HUES64 (cell line): ENCODE measurements around the gene SCGB3A1. TPM values are rescaled to one million over a fixed set of nuclear protein-coding genes. Genes with fewer than 3 reads are reported as not detected.

Source experiments
- H3K27ac ChIP-seq: 2 replicates; pipeline ENCODE4 v1.7.0; 2013; ENCODE audit warnings: low read depth, low read length, inconsistent platforms
- H3K27me3 ChIP-seq: 2 replicates; pipeline ENCODE4 v1.6.1; 2013; ENCODE audit warnings: mild to moderate bottlenecking, low read length; ENCODE audit not compliant: insufficient read depth
- H3K36me3 ChIP-seq: 2 replicates; pipeline ENCODE4 v1.6.1; 2013; ENCODE audit warnings: mild to moderate bottlenecking, low read length; ENCODE audit not compliant: insufficient read depth
- H3K4me1 ChIP-seq: 2 replicates; pipeline ENCODE4 v1.6.1; 2013; ENCODE audit warnings: mild to moderate bottlenecking, low read length, moderate library complexity; ENCODE audit not compliant: insufficient read depth
- H3K4me3 ChIP-seq: 2 replicates; pipeline ENCODE4 v1.5.1; 2013; ENCODE audit warnings: mild to moderate bottlenecking, low read length, moderate library complexity
- H3K9ac ChIP-seq: 2 replicates; pipeline ENCODE4 v1.6.1; 2013; ENCODE audit warnings: mild to moderate bottlenecking, low read depth, low read length
- H3K9me3 ChIP-seq: 2 replicates; pipeline ENCODE4 v1.6.1; 2013; ENCODE audit warnings: low read depth, low read length; ENCODE audit not compliant: insufficient read depth
- WGBS: fragments of 150-250, 120-280 bp; methylation state at CpG from one replicate; pipeline ENCODE4 v1.1.7; 2013; ENCODE audit warnings: missing lambda C conversion rate; 5-methylcytosine and 5-hydroxymethylcytosine counted together
- polyA plus RNA-seq, 2 experiments: library from polyadenylated mRNA; stranded (reverse); fragments of 50-300 nt; gene quantifications; one replicate each; pipeline ENCODE4 v1.2.3, GENCODE V29; 2013

SCGB3A1 gene
- not detected for polyA plus RNA-seq (2013, experiment 1 of 2)
- not detected for polyA plus RNA-seq (2013, experiment 2 of 2)

DNA sequence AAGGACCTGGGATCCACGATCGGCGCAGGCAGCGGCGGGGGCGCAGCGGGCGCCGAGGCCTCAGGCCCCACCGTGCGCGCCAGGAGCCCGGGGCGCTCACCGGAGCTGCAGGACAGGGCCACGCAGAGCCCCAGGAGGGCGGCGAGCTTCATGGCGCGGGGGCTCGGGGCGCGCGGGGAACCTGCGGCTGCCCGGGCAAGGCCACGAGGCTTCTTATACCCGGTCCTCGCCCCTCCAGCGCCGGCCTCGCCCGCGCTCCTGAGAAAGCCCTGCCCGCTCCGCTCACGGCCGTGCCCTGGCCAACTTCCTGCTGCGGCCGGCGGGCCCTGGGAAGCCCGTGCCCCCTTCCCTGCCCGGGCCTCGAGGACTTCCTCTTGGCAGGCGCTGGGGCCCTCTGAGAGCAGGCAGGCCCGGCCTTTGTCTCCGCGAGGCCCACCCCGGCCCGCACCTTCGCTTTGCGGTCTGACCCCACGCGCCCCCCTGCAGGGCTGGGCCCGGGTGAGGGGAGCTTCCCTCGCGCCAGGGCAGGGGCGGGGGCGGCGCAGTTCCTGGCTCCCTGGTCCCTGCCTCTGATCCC is at the start of gene SCGB3A1:
Gene SCGB3A1, minus strand, starts transcription at position 189 of the 577 bp plus-strand sequence. Its CDS starts 37 bp downstream, at position 152.
- peaks cover 66% of the 10 kb centered on the region for H3K27me3 ChIP-seq
- H3K27ac ChIP-seq = no peak within 1 kb of the TSS
- H3K36me3 ChIP-seq = no peaks in the 10 kb centered on the region
- peak within 1 kb of the TSS; percentile 47; the same call in 1 of the 2 replicates for H3K9ac ChIP-seq
- H3K4me1 ChIP-seq = no peaks in the 10 kb centered on the region
- peak within 1 kb of the TSS; percentile 51 for H3K4me3 ChIP-seq
- WGBS = 6% methylated on average over 60 of the region's 60 CpGs
- H3K9me3 ChIP-seq = no peaks in the 10 kb centered on the region

- Histone ChIP-seq H3K9ac (no peak overlapping the region), H3K27me3 (no peaks in the 10 kb centered on the region; the same call in 1 of the 2 replicates), H3K4me1 (no peaks in the 10 kb centered on the region), H3K9me3 (no peaks in the 10 kb centered on the region), H3K36me3 (no peaks in the 10 kb centered on the region), H3K4me3 (no peak overlapping the region), H3K27ac (no peak overlapping the region)
- 89% methylated on average over 6 of the region's 6 CpGs for WGBS
Observed at GRCh38 chr5:180640611-180640860, 49.2 kb upstream of the SCGB3A1 start.

- no peak overlapping the region for H3K27ac ChIP-seq
- no peak overlapping the region for H3K4me3 ChIP-seq
- H3K9me3 ChIP-seq = no peaks in the 10 kb centered on the region
- no peak overlapping the region for H3K9ac ChIP-seq
- H3K36me3 ChIP-seq = no peaks in the 10 kb centered on the region
- 88% methylated on average over 27 of the region's 27 CpGs for WGBS
- H3K4me1 ChIP-seq = no peaks in the 10 kb centered on the region
- no peaks in the 10 kb centered on the region; the same call in 1 of the 2 replicates for H3K27me3 ChIP-seq
Observed at GRCh38 chr5:180639741-180640610, 48.7 kb upstream of the SCGB3A1 start.

DNA sequence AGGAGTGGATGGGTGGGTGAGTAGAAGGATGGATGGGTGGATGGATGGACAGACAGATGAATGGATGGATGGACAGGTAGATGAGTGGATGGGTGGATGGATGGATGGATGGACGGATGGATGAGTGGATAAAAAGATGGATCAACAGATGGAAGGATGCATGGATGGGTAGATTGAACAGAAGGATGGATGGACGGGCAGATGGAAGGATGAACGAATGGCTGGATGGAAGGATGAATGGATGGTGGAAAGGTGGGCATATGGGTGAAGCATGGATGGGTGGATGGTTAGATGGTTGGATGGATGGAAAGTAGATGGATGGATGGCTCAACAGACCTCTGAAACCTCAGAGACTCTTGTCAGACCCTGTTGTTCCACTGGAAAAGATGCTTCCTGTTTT is 48.0 kb upstream of the SCGB3A1 start:
- H3K27ac ChIP-seq = no peak overlapping the region
- no peak overlapping the region for H3K9ac ChIP-seq
- H3K9me3 ChIP-seq = no peaks in the 10 kb centered on the region
- H3K27me3 ChIP-seq = no peaks in the 10 kb centered on the region
- no peaks in the 10 kb centered on the region for H3K36me3 ChIP-seq
- no peaks in the 10 kb centered on the region for H3K4me1 ChIP-seq
- WGBS = 63% methylated on average over 3 of the region's 3 CpGs
- no peak overlapping the region for H3K4me3 ChIP-seq

GRCh38 chr5:180637962-180638680 is 46.8 kb upstream of the SCGB3A1 start:
- Histone ChIP-seq H3K9ac (no peak overlapping the region), H3K27me3 (no peaks in the 10 kb centered on the region), H3K36me3 (no peaks in the 10 kb centered on the region), H3K9me3 (no peaks in the 10 kb centered on the region), H3K4me1 (no peaks in the 10 kb centered on the region), H3K4me3 (no peak overlapping the region), H3K27ac (no peak overlapping the region)
- WGBS = 86% methylated on average over 20 of the region's 20 CpGs

DNA sequence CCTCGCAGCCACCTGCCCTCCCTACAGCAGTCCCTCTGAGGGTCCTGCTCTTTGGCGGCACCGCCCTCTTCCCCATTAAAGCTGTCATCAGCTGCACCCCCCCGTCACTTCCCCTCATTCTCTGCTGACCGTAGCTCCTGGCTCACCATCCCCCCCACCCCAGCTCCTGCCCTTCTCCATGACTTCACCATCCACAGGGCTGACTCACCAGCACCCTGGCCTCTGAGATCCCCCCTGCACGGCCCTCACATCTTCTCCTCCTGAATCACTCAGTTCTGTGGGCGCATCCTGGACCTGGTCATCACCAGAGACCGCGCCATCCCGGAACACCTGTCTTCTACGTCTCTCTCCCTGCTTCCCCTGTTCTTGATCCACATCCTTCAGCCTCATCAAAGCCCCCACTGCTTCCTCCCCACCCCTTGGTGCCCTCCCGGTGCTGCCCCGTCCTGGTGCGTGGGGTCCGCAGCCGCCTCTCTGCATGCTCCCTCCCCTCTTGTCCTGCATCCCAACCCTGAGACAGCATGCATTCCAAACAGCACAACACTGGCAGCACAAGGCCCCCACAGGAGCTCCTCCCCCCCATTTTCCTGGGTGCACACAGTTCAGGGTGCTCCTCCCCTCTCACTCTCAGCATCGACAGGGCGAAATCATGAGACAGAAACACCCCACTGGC is 45.2 kb upstream of the SCGB3A1 start:
- no peaks in the 10 kb centered on the region for H3K27me3 ChIP-seq
- no peaks in the 10 kb centered on the region for H3K36me3 ChIP-seq
- no peak overlapping the region for H3K27ac ChIP-seq
- no peak overlapping the region for H3K9ac ChIP-seq
- 79% methylated on average over 18 of the region's 18 CpGs for WGBS
- H3K9me3 ChIP-seq = no peaks in the 10 kb centered on the region
- H3K4me3 ChIP-seq = no peak overlapping the region
- H3K4me1 ChIP-seq = no peaks in the 10 kb centered on the region

- 92% methylated on average over 8 of the region's 8 CpGs for WGBS
- H3K27me3 ChIP-seq = no peaks in the 10 kb centered on the region
- no peak overlapping the region for H3K4me3 ChIP-seq
- H3K36me3 ChIP-seq = no peaks in the 10 kb centered on the region
- H3K27ac ChIP-seq = no peak overlapping the region
- H3K9ac ChIP-seq = no peak overlapping the region
- H3K4me1 ChIP-seq = no peaks in the 10 kb centered on the region
- no peaks in the 10 kb centered on the region for H3K9me3 ChIP-seq
Observed at GRCh38 chr5:180636016-180636402, 44.7 kb upstream of the SCGB3A1 start.

GRCh38 chr5:180633283-180634177 is 42.2 kb upstream of the SCGB3A1 start:
- WGBS = 86% methylated on average over 14 of the region's 14 CpGs
- Histone ChIP-seq H3K4me3 (no peak overlapping the region), H3K9ac (no peak overlapping the region), H3K27ac (no peak overlapping the region), H3K9me3 (no peaks in the 10 kb centered on the region), H3K27me3 (no peaks in the 10 kb centered on the region), H3K36me3 (no peaks in the 10 kb centered on the region), H3K4me1 (no peaks in the 10 kb centered on the region)

GRCh38 chr5:180632768-180633167 is 41.5 kb upstream of the SCGB3A1 start:
- 88% methylated on average over 10 of the region's 10 CpGs for WGBS

GRCh38 chr5:180631549-180632383 is 40.5 kb upstream of the SCGB3A1 start:
- Histone ChIP-seq H3K27ac (no peak overlapping the region), H3K4me1 (no peaks in the 10 kb centered on the region), H3K4me3 (no peak overlapping the region), H3K9me3 (no peaks in the 10 kb centered on the region), H3K36me3 (no peaks in the 10 kb centered on the region), H3K27me3 (no peaks in the 10 kb centered on the region), H3K9ac (no peak overlapping the region)
- WGBS = 78% methylated on average over 35 of the region's 36 CpGs

More at GRCh38 chr5:180632768-180633167, 41.5 kb upstream of the SCGB3A1 start:
- H3K4me3 ChIP-seq = no peak overlapping the region
- H3K4me1 ChIP-seq = no peaks in the 10 kb centered on the region
- no peaks in the 10 kb centered on the region for H3K9me3 ChIP-seq
- H3K9ac ChIP-seq = no peak overlapping the region
- no peaks in the 10 kb centered on the region for H3K27me3 ChIP-seq
- H3K27ac ChIP-seq = no peak overlapping the region
- H3K36me3 ChIP-seq = no peaks in the 10 kb centered on the region
